Umbilical cord (tissue), 2 donors: ENCODE results near the gene SFT2D2. TPM values are rescaled to one million over a fixed set of nuclear protein-coding genes. Genes with fewer than 3 reads are reported as not detected.

Experiments used
- DNase-seq: peaks from one replicate; pipeline ENCODE4 v3.0.0-alpha.2; 2015; ENCODE audit warnings: low spot score
- total RNA-seq: library from RNA; depleted of rRNA; stranded (reverse); fragments of >200 nt; gene quantifications from one replicate; pipeline ENCODE4 v1.2.3, GENCODE V29; 2014; ENCODE audit warnings: low replicate concordance; ENCODE audit not compliant: insufficient read depth

Gene SFT2D2
- total RNA-seq, 1 donor from 2014 or later = 26.7 TPM

DNA sequence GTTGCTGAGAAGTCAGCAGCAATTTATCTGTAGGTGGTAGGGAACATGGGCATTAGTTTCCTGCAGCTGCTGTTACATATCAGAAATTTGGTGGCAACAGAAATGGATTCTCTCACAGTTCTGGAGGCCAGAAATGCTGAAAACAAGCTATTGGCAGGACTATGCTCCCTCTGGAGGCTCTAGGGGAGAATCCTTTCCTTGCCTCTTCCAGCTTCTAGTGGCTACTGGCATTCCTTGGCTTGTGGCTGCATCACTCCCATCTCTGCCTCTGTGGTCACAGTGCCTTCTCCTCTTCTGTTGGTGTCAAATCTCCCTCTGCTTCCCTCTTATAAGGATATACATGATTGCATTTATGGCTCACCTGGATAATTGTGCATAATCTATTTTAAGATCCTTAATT lies 2.5 kb upstream of the SFT2D2 start:
- no peak for DNase-seq

DNA sequence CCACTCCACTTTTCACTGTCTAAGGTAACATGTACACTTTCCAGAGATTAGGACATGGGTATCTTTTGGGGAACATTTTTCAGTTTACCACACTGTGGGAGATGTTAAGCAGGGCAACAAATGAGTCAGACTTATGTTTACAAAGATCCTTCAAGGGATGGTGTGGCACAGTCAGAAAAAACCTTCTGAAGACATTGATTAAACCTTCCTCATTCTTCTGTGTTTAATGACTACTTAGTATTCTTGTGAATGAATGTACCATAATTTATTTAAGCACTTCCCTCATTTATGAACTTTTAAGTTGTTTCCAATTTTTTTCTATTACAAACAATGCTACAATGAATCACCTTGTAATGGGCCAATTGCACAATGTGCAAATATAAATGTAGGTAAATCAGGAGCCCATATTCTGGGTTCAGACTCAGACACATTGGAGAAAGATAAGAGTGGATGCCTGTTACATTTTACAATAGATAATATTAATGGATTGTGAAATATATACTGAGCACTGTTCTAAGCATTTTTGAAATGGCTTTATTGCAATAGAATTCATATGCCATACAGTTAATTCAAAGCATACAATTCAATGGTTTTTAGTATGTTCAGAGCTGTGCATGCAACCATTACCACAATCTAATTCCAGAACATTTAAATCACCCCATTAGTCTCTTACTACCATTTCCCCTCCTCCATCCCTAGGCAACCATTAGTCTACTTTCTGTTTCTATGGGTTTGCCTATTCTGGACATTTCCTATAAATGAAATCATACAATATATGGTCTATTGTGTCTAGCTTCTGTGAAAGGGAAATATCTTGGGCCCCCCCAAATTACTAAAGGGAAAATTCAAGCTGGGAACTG lies 1.9 kb upstream of the SFT2D2 start:
- DNase-seq = no peak

- no peak for DNase-seq
These were observed 813 bp upstream of the SFT2D2 start for GRCh38 chr1:168224991-168225390.

GRCh38 chr1:168227620-168228019 lies 1.8 kb downstream of the SFT2D2 start:
- DNase-seq = no peak

- DNase-seq = no peak
These were observed 4.1 kb downstream of the SFT2D2 start for GRCh38 chr1:168229893-168230292.

GRCh38 chr1:168230709-168231108 lies 4.9 kb downstream of the SFT2D2 start:
- DNase-seq = no peak

GRCh38 chr1:168234846-168235547 lies 9.2 kb downstream of the SFT2D2 start:
- DNase-seq = no peak

- DNase-seq = no peak
These were observed 9.7 kb downstream of the SFT2D2 start for GRCh38 chr1:168235548-168235885.

DNA sequence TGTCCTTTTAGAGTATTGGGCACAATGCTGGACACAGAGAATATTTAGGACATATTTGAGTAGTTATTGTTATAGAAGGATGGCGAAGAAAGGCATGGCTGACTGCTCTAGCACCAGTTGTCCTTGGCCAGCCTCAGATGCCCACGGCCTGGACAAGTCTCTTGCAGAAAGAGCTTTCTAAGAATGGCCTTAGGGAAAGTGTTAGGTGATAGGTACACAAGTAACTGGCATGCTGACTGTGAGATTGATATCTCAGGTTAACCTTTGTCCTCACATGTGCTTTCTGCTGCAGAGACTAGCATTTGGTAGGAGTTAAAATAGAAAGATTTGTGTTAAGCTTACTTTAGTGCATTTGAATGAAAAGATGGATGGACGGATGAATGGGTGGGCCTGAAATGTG lies 10.1 kb downstream of the SFT2D2 start:
- DNase-seq = no peak

- no peak for DNase-seq
These were observed 11.2 kb downstream of the SFT2D2 start for GRCh38 chr1:168236836-168237611.

DNA sequence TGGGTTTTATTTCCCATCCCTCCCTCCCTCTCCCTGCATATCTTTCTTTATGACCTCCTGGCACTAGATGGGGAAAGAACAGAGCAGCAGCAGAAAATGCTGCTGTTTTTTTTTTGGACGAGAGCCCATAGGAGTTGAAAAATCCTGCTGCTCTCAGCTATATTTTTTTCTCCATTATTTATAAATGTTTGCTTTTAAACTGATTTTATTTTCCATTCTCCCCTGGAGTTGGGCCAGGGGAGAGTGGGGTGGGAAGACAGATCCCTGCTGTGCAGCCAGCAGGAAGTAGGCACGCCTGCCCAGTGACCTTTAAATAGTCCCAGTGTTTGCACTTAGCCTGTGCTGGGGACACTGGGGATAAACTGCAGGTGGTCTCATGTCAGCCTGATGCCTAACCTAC lies 17.4 kb downstream of the SFT2D2 start:
- peak; percentile 83 for DNase-seq

- DNase-seq = no peak
These were observed 17.9 kb downstream of the SFT2D2 start for GRCh38 chr1:168243636-168244212.

- no peak for DNase-seq
These were observed 19.2 kb downstream of the SFT2D2 start for GRCh38 chr1:168245042-168245441.

- DNase-seq = no peak
These were observed 20.7 kb downstream of the SFT2D2 start for GRCh38 chr1:168246506-168246905.

- no peak for DNase-seq
These were observed 26.5 kb downstream of the SFT2D2 start for GRCh38 chr1:168252204-168252733.

DNA sequence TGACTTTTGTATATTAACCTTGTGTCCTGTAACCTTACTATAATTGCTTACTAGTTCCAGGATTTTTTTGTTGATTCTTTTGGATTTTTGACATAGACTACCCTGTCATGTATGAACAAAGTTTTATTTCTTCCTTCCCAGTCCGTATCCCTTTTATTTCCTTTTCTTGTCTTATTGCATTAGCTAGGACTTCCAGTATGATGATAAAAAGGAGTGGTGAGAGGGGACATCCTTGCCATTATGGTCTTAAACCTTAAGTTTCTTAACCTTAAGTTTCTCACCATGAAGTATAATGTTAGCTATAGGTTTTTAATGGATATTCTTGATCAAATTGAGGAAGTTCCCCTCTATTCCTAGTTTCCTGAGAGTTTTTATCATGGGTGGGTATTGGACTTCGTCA lies 30.4 kb downstream of the SFT2D2 start:
- DNase-seq = no peak

GRCh38 chr1:168257397-168257796 lies 31.6 kb downstream of the SFT2D2 start:
- no peak for DNase-seq

- no peak for DNase-seq
These were observed 33.8 kb downstream of the SFT2D2 start for GRCh38 chr1:168259567-168259966.

- DNase-seq = no peak
These were observed 34.6 kb downstream of the SFT2D2 start for GRCh38 chr1:168260393-168260792.

DNA sequence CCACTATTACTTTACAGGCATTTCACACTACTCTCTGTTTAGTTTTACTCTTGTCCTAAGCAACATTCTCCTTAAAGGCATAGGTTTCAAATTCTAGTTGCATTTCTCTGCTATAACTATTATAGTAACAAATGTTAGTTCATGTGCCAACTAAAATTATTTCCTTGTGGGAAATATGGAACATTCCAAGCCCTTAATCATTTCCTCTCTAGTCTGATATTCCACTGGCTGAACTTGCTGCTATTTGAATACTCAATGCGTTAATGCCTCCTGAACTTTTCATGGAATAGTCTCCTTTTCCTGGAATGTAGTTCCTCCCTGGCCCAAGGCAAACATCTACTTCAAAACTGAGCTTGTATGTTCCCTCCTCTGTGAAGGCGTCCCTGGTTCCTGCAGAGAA lies 35.6 kb downstream of the SFT2D2 start:
- DNase-seq = peak; percentile 40

DNA sequence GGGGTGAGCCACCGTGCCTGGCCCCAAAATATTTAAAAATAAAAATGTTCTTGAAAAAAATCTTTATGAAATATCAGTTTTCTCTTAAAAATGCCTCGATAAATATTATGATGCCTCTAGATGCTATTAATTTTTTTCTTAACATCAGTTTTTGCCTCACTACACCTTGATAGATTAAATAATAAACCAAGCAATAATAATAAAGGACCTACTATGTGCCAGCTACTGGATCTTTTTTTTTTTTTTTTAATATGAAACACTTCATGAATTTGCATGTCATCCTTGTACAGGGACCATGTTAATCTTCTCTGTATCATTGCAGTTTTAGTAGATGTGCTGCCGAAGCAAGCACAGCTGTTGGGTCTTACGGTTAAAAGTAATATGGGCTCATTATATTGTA lies 37.3 kb downstream of the SFT2D2 start:
- no peak for DNase-seq

- DNase-seq = no peak
These were observed 38.5 kb downstream of the SFT2D2 start for GRCh38 chr1:168264296-168264695.
